ENCODE measurements around the gene EPHB1. TPM values are rescaled to one million over a fixed set of nuclear protein-coding genes. Genes with fewer than 3 reads are reported as not detected.

EPHB1 gene
- total and polyA plus RNA-seq, 12 donors: 0.07 to 3.4 (median 1.6) TPM

- no peaks in the 10 kb centered on the region for H3K4me1 ChIP-seq
- H3K36me3 ChIP-seq: peaks cover 0 to 3% (median 0%) of the 10 kb centered on the region in 9 donors
- TF ChIP-seq CTCF (IDR thresholded peaks at IDR 0.05): no peak
- DNase-seq (no peak), ATAC-seq (no peak)
- H3K27me3 ChIP-seq: no peaks in the 10 kb centered on the region
- intact Hi-C loops (cut with DNase I): no loop called here
- no peaks in the 10 kb centered on the region for H3K9me3 ChIP-seq
- 92 to 93% methylated on average over 3 of the region's 3 CpGs for WGBS, 2 donors
- H3K27ac ChIP-seq: no peak overlapping the region
- no peak overlapping the region for H3K4me3 ChIP-seq
Measured at GRCh38 chr3:135203026-135203425, 408.0 kb downstream of the EPHB1 start.

DNA sequence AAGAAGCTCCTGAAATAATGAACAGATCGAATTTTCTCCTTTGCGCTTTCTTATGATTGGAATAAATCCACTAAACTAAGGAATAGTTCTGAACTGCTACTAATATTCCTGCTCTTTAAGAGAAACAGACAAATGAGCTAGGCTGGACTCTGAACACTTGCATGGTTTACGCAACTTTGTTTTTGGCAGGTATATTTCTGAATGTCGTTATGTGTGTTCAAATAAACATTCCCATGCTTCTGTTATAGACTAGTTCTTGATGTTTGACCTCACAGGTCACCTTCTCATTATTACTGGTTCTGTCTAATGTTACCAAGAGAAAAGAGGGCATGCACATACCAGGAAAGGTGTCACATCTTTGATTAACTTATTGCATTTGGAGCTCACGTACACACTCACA, 418.2 kb downstream of the EPHB1 start:
- peaks cover 0 to 2% (median 0%) of the 10 kb centered on the region in 9 donors for H3K4me1 ChIP-seq
- no peak overlapping the region for H3K27ac ChIP-seq
- H3K9me3 ChIP-seq: no peaks in the 10 kb centered on the region
- DNase-seq (no peak), ATAC-seq (no peak)
- intact Hi-C loops (cut with DNase I): no loop called here
- H3K27me3 ChIP-seq: no peaks in the 10 kb centered on the region
- no peak for TF ChIP-seq CTCF (IDR thresholded peaks at IDR 0.05)
- WGBS, 2 donors: 88 to 92% methylated on average over 5 of the region's 5 CpGs
- H3K4me3 ChIP-seq: no peak overlapping the region
- no peaks in the 10 kb centered on the region for H3K36me3 ChIP-seq

DNA sequence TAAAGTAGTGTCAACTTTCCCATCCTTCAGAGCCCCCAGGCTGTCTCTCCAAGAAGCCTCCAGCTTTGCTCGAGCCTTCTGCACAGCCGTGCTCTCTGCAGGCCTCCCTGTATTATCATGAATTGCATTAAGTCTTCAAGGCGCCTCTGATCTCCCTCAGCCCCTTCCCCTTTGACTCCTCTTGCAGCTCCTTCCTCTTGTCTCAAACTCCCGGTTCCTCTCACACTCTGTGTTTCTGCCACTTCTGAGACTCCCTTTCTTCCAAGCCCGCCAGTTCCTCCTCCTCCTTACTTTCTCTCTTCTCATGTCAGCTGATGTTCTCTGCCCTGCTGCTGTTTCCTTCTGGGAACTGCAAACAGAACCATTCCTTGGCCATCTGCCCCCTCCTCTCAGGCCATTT, 418.8 kb downstream of the EPHB1 start:
- no peak overlapping the region for H3K27ac ChIP-seq
- DNase-seq: no peak
- H3K4me3 ChIP-seq: no peak overlapping the region
- no peaks in the 10 kb centered on the region for H3K27me3 ChIP-seq
- TF ChIP-seq CTCF (IDR thresholded peaks at IDR 0.05): no peak
- H3K9me3 ChIP-seq: peaks cover 0 to under 1% (median 0%) of the 10 kb centered on the region in 11 donors
- 47 to 54% methylated on average over 5 of the region's 5 CpGs for WGBS, 2 donors
- peak in 1 of 8 donors; percentile 29 for ATAC-seq
- H3K4me1 ChIP-seq: peaks cover 0 to 2% (median 0%) of the 10 kb centered on the region in 9 donors
- intact Hi-C loops (cut with DNase I): no loop called here
- no peaks in the 10 kb centered on the region for H3K36me3 ChIP-seq

DNA sequence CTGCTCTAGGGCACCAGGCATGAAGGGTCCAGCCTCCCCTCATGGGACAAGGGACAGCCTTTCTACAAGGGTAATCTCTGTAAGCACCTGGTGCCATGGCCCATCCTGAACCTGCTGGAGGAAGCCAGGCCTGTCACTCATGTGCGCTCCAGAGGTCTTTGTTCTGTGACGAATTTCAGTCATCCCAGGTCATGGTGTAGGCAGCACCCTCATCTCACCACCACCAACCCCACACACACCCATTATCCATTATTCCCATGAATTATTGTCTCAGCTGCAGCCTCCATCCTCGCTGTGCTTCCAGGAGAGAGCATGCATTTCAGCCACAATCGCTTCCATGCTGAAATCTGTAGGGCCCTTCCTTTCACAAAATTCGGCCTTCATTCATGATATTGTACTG, 419.3 kb downstream of the EPHB1 start:
- TF ChIP-seq CTCF (IDR thresholded peaks at IDR 0.05): no peak
- H3K27ac ChIP-seq: no peak overlapping the region
- H3K4me3 ChIP-seq: no peak overlapping the region
- H3K9me3 ChIP-seq: peaks cover 0 to 7% (median 0%) of the 10 kb centered on the region in 11 donors
- 73 to 97% methylated on average over 5 of the region's 5 CpGs for WGBS, 2 donors
- DNase-seq: no peak
- intact Hi-C loops (cut with DNase I): no loop called here
- no peaks in the 10 kb centered on the region for H3K27me3 ChIP-seq
- peaks cover 0 to 2% (median 0%) of the 10 kb centered on the region in 9 donors for H3K4me1 ChIP-seq
- no peaks in the 10 kb centered on the region for H3K36me3 ChIP-seq
- ATAC-seq: no peak

Data from heart right ventricle (tissue), 16 donors.